ENCODE measurements around the gene SAA1. TPM values are rescaled to one million over a fixed set of nuclear protein-coding genes. Genes with fewer than 3 reads are reported as not detected.

Gene SAA1
- total and polyA plus RNA-seq, 10 of the 15 experiments (the other 5 are each of a cell fraction or from before 2014, with no cell fraction given), result 0.36 to 6.9 TPM; not detected in 8

GRCh38 chr11:18312663-18313420 lies 46.8 kb downstream of the SAA1 start (continued):
- TF ChIP-seq CUX1 (IDR thresholded peaks at IDR 0.05; ENCODE audit: insufficient replicate concordance, low read depth, low read length) (no peak), ZBED1 (IDR thresholded peaks at IDR 0.05; ENCODE audit: borderline replicate concordance) (no peak), FOXK2 (IDR thresholded peaks at IDR 0.05) (no peak), EP300 (IDR thresholded peaks at IDR 0.05; ENCODE audit: borderline replicate concordance in 1 of 2, control insufficient read depth in 1 of 2, low read depth in 2 of 2, low read length in 2 of 2) (no peak), MYC (IDR thresholded peaks at IDR 0.05; ENCODE audit: insufficient read depth, insufficient read length, insufficient replicate concordance, low read length, severe bottlenecking) (no peak), CREB1 (IDR thresholded peaks at IDR 0.05; ENCODE audit: low read depth) (0 out of 2 replicates have a peak, but pooled peaks have one; percentile 10), POU2F2 (IDR thresholded peaks at IDR 0.05; ENCODE audit: borderline replicate concordance, low read depth, low read length) (no peak), SREBF1 (IDR thresholded peaks at IDR 0.05; ENCODE audit: low read length) (no peak), CBX3 (IDR thresholded peaks at IDR 0.05; ENCODE audit: borderline replicate concordance, low read depth) (no peak), MTA2 (IDR thresholded peaks at IDR 0.05; ENCODE audit: low read depth) (no peak), HCFC1 (IDR thresholded peaks at IDR 0.05; ENCODE audit: low read length) (no peak), YY1 (IDR thresholded peaks at IDR 0.05; ENCODE audit: low read depth, low read length) (no peak), TCF7 (IDR thresholded peaks at IDR 0.05; ENCODE audit: borderline replicate concordance) (no peak), ZNF217 (IDR thresholded peaks at IDR 0.05) (no peak), PML (IDR thresholded peaks at IDR 0.05; ENCODE audit: low read length) (no peak), ZNF622 (IDR thresholded peaks at IDR 0.05) (no peak), CHD2 (IDR thresholded peaks at IDR 0.05; ENCODE audit: borderline replicate concordance, low read depth, low read length) (no peak), MXI1 (IDR thresholded peaks at IDR 0.05; ENCODE audit: low read depth, low read length) (no peak), JUND (IDR thresholded peaks at IDR 0.05; ENCODE audit: low read depth, low read length) (no peak), JUNB (IDR thresholded peaks at IDR 0.05) (0 out of 2 replicates have a peak, but pooled peaks have one; percentile 21)

Measured in GM12878 (cell line).